Osteocyte (in vitro differentiated cells): Measurements from ENCODE around the gene ENPP1. TPM values are rescaled to one million over a fixed set of nuclear protein-coding genes. Genes with fewer than 3 reads are reported as not detected.

ENCODE experiments used
- DNase-seq: peaks from one replicate; pipeline ENCODE4 v3.0.0; 2021; ENCODE audit warnings: mixed read lengths; ENCODE audit not compliant: unreplicated experiment; ENCODE audit errors: extremely low spot score
- H3K27ac Mint-ChIP-seq: one replicate; pipeline ENCODE4 v1.8.0; 2021; ENCODE audit warnings: mild to moderate bottlenecking, mixed read lengths; ENCODE audit not compliant: unreplicated experiment
- H3K27me3 Mint-ChIP-seq: one replicate; pipeline ENCODE4 v1.8.0; 2021; ENCODE audit warnings: mixed read lengths; ENCODE audit not compliant: unreplicated experiment
- H3K36me3 Mint-ChIP-seq: one replicate; pipeline ENCODE4 v1.8.0; 2021; ENCODE audit warnings: mixed read lengths; ENCODE audit not compliant: unreplicated experiment
- H3K4me1 Mint-ChIP-seq: one replicate; pipeline ENCODE4 v1.8.0; 2021; ENCODE audit warnings: mixed read lengths; ENCODE audit not compliant: unreplicated experiment
- H3K4me3 Mint-ChIP-seq: one replicate; pipeline ENCODE4 v1.8.0; 2021; ENCODE audit warnings: mild to moderate bottlenecking, moderate library complexity, mixed read lengths; ENCODE audit not compliant: unreplicated experiment
- H3K9me3 Mint-ChIP-seq: one replicate; pipeline ENCODE4 v1.8.0; 2021; ENCODE audit warnings: mixed read lengths; ENCODE audit not compliant: unreplicated experiment
- CTCF ChIP-seq: fragments of 200-600 bp; sonication (generic); IDR thresholded peaks from 2 replicates; pipeline ENCODE4 v1.5.0; 2021; ENCODE audit warnings: antibody characterized with exemption, mild to moderate bottlenecking, moderate library complexity
- total RNA-seq: library from RNA; stranded (reverse); gene quantifications from 2 replicates; pipeline ENCODE4 v1.2.1, GENCODE V29; 2021

ENPP1 gene
- total RNA-seq, 1 donor from 2014 or later: 22.4 TPM

GRCh38 chr6:131804131-131804530, 3.7 kb upstream of the ENPP1 start:
- TF ChIP-seq CTCF: no peak
- no peak overlapping the region for H3K4me3 Mint-ChIP-seq
- H3K4me1 Mint-ChIP-seq: peaks cover 28% of the 10 kb centered on the region
- peaks cover 2% of the 10 kb centered on the region for H3K36me3 Mint-ChIP-seq
- DNase-seq: no peak
- no peak overlapping the region for H3K27ac Mint-ChIP-seq
- no peaks in the 10 kb centered on the region for H3K27me3 Mint-ChIP-seq
- no peaks in the 10 kb centered on the region for H3K9me3 Mint-ChIP-seq

- Mint-ChIP-seq H3K9me3 (no peaks in the 10 kb centered on the region), H3K27me3 (no peaks in the 10 kb centered on the region), H3K36me3 (no peaks in the 10 kb centered on the region), H3K4me1 (peaks cover 36% of the 10 kb centered on the region), H3K27ac (peak overlapping the region; percentile 69), H3K4me3 (peak overlapping the region; percentile 88)
- no peak for DNase-seq
- no peak for TF ChIP-seq CTCF
Observed at GRCh38 chr6:131807321-131807643, 538 bp upstream of the ENPP1 start.

- Mint-ChIP-seq H3K9me3 (no peaks in the 10 kb centered on the region), H3K4me1 (peaks cover 33% of the 10 kb centered on the region), H3K27me3 (no peaks in the 10 kb centered on the region), H3K4me3 (peak overlapping the region; percentile 83), H3K27ac (no peak overlapping the region), H3K36me3 (peaks cover under 1% of the 10 kb centered on the region)
- no peak for TF ChIP-seq CTCF
- no peak for DNase-seq
Observed at GRCh38 chr6:131808460-131809269, 845 bp downstream of the ENPP1 start.

GRCh38 chr6:131811500-131811899, 3.7 kb downstream of the ENPP1 start:
- H3K4me1 Mint-ChIP-seq: peaks cover 32% of the 10 kb centered on the region
- no peak for DNase-seq
- peaks cover 2% of the 10 kb centered on the region for H3K36me3 Mint-ChIP-seq
- H3K9me3 Mint-ChIP-seq: no peaks in the 10 kb centered on the region
- no peak for TF ChIP-seq CTCF
- no peaks in the 10 kb centered on the region for H3K27me3 Mint-ChIP-seq
- H3K27ac Mint-ChIP-seq: no peak overlapping the region
- no peak overlapping the region for H3K4me3 Mint-ChIP-seq

- H3K36me3 Mint-ChIP-seq: peaks cover 2% of the 10 kb centered on the region
- no peaks in the 10 kb centered on the region for H3K27me3 Mint-ChIP-seq
- no peaks in the 10 kb centered on the region for H3K9me3 Mint-ChIP-seq
- no peak for DNase-seq
- H3K4me3 Mint-ChIP-seq: no peak overlapping the region
- no peak for TF ChIP-seq CTCF
- peaks cover 17% of the 10 kb centered on the region for H3K4me1 Mint-ChIP-seq
- H3K27ac Mint-ChIP-seq: no peak overlapping the region
Observed at GRCh38 chr6:131813991-131814390, 6.2 kb downstream of the ENPP1 start.
